Measurements from ENCODE around the gene DTX3. TPM values are rescaled to one million over a fixed set of nuclear protein-coding genes. Genes with fewer than 3 reads are reported as not detected.
A peak's percentile ranks its signal among the peaks of the same experiment; 100 is the strongest.
"Not testable (repeated sequence)": the region's sequence is repeated elsewhere in the genome, so short reads cannot be mapped to it uniquely, and the experiment has no call there.

The DTX3 gene
- polyA plus RNA-seq, 3 donors: 44.4 to 51.8 (median 47.0) TPM

DNA sequence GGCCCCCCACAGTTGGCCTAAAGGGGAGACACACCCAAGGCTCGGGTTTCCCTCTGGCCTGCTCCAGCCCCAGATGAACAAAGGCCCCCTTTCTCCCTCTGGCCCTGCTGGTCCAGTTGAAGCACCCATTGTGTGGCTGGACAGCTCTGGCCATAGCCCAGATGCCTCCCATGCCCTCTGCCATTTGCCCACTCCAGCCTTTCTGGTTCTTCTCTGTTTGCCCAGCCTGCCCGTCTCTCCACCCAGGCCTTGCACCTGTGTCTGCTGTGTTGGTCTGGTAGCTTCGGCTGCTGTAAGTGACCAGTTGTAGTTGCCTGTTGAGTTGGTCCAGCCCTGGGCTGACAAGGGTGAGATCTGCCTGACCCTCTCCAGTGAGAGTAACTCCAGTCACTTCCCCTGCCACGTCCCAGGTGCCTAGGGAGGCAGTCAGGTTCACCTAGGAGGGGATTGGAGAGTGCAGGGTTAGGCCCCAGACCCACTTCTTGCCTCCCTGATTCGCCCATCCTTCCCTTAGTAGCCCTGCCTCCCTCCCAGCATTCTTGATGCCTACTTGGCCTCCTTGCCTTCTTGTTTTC lies 25.4 kb downstream of the DTX3 start:
- no peak for DNase-seq (ENCODE audit: low read depth in 3 of 3, low spot score in 2 of 3)

DNA sequence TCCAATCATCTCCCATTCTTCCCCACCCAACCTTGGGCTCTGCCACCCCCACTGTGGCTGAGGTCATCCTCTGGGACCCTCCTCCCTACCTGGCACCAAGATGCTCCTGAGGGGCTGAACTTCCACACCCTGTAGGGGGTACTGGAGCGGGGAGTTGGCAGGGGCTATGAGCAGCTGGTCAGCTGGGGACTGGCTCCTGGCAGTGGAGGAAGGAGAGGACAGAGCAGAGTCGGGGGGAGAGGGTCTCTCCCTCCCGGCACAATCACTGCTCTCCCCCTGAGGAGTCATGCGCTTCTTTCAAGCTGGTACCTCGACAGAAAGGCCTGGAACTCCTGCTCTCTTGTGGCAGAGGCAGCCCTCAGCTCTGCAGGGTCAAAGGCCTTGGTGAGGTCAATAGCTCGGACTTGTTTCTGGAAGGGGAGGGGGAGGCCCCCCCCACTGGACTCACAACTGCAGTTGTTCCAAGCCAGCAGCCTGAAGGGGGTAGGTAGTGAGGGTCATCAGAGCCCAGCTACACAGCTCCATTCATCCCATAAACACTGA lies 26.3 kb downstream of the DTX3 start:
- DNase-seq (ENCODE audit: low read depth in 3 of 3, low spot score in 2 of 3): no peak

- no peak for DNase-seq (ENCODE audit: low read depth in 3 of 3, low spot score in 2 of 3)
Measured at GRCh38 chr12:57631566-57632072, 27.0 kb downstream of the DTX3 start.

DNA sequence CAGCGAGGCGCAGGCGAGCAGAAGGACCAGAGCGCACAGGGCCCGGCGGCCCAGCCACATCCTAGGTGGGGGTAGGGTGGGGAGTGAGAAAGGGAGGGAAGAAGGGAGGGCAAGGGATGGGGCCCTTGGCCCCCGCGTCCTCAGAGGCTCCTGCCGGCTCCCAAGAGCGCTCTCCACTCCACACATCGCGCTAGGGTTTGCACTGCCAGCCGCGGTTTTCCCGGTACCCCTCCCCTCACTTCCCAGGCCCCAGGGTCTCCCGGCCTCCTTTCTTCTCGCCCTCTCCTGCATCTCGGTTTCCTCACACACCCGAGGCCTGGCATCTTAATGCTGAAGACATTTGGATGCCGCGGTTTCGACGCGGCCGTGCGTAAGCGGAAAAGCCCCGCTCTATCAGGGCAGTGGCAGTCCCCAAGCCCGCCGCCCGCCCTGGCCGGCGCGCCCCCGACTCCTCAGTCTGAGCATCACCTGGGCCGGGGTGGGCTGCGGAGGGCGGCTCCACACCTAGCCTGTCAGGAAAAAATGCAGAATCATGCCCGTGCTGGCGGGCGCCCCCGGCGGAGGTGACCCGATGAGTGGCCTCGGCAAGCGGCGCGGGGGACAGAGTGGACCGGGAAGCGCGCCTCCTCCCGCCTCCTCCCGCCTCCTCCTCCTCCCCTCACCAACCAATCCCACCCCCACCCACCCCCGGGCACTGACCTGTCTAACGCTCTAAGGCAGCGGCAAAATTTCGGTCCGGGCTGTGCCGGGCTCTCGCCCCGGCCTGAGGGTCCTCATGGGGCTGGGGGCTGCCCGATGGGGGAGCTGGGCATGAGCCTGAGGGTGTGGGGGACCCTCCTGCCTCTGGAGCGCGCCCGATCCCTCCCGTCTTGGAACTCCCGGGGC lies 27.7 kb downstream of the DTX3 start:
- DNase-seq (ENCODE audit: low read depth in 3 of 3, low spot score in 2 of 3): no peak

DNA sequence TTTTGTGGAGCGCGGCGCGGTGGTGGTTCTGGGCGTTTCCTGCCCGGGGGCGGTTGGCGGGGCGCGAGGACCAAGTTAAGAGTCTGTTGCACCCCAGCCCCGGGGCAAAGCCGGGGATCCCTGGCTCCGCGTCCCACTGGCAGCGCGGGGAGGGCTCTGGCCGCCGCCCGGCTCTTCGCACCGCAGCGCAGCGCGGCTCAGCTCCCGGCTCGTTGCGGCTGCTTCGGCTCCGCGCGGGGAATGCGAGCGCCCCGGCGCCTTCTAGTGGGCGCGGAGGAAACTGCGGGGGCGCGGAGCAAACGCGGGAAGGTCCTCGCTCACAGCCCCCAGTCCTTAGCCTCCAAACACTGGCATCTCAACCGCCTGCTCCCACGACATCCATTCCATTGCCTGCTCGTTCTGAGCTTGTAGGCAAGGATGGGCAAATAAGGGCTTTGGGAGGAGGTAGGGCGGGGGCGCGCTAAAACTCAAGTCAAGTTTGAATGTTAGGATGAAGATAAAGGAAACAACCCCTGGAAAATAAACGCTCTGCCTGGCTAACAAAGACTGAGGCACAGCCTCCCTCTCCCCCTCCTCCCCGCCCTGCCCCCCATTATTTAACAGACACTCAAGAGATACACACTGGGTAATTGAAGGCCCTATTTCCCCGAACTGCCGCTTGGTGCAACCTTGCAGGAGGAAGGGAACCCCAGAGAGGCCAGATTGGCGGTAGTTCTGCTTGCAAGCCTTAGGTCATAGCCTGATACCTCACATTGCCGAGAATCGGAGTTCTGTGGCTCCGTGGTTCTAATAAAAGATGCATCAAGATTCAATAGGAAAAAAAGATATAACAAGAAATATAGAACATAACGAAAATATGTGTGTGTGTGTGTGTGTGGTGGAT lies 28.6 kb downstream of the DTX3 start, which contains the start of gene B4GALNT1:
Gene B4GALNT1, minus strand, starts transcription at position 244 of the 883 bp plus-strand sequence. CDS start 1,069 bp downstream, outside the sequence.
- DNase-seq (ENCODE audit: low read depth in 3 of 3, low spot score in 2 of 3): peak in 1 of 3 donors; percentile 57

DNA sequence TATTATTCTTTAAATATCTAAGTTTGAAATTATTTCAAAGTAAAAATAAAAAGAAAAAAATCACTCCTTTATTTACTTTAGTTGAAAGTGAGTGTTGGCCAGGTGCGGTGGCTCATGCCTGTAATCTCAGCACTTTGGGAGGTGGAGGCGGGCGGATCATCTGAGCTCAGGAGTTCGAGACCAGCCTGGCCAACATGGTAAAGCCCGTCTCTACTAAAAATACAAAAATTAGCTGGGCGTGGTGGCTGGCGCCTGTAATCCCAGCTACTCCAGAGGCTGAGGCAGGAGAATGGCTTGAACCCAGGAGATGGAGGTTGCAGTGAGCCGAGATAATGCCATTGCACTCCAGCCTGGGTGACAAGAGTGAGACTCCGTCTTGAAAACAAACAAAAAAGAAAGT lies 32.1 kb downstream of the DTX3 start:
- not testable (repeated sequence) for DNase-seq (ENCODE audit: low read depth in 3 of 3, low spot score in 2 of 3)

DNA sequence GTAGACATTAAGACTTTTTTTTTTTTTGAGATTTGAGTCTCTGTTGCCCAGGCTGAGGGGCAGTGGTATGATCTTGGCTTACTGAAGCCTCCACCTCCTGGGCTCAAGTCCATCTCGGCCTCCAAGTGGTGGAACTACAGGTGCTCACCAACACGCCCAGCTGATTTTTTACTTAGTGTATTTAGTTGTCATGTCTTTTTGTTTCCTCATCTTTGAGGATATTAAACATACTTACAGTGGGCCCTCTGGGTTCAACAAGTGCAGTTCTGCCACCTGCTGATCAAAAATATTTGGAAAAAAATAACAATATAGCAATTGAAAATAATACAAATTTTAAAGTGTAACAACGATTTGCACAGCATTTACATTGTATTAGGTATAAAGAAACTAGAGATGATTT lies 32.7 kb downstream of the DTX3 start:
- no peak for DNase-seq (ENCODE audit: low read depth in 3 of 3, low spot score in 2 of 3)

GRCh38 chr12:57638096-57638495 lies 33.5 kb downstream of the DTX3 start:
- DNase-seq (ENCODE audit: low read depth in 3 of 3, low spot score in 2 of 3): no peak

GRCh38 chr12:57640175-57641042 lies 35.8 kb downstream of the DTX3 start:
- no peak for DNase-seq (ENCODE audit: low read depth in 3 of 3, low spot score in 2 of 3)

GRCh38 chr12:57641699-57642442 lies 37.2 kb downstream of the DTX3 start:
- no peak for DNase-seq (ENCODE audit: low read depth in 3 of 3, low spot score in 2 of 3)

- not testable (repeated sequence) for DNase-seq (ENCODE audit: low read depth in 3 of 3, low spot score in 2 of 3)
Measured at GRCh38 chr12:57645990-57646658, 41.5 kb downstream of the DTX3 start.

DNA sequence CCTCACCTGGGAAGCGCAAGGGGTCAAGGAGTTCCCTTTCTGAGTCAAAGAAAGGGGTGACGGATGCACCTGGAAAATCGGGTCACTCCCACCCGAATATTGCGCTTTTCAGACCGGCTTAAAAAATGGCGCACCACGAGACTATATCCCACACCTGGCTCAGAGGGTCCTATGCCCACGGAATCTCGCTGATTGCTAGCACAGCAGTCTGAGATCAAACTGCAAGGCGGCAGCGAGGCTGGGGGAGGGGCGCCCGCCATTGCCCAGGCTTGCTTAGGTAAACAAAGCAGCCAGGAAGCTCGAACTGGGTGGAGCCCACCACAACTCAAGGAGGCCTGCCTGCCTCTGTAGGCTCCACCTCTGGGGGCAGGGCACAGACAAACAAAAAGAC lies 42.0 kb downstream of the DTX3 start:
- not testable (repeated sequence) for DNase-seq (ENCODE audit: low read depth in 3 of 3, low spot score in 2 of 3)

- DNase-seq (ENCODE audit: low read depth in 3 of 3, low spot score in 2 of 3): no peak
Measured at GRCh38 chr12:57654042-57654441, 49.4 kb downstream of the DTX3 start.

DNA sequence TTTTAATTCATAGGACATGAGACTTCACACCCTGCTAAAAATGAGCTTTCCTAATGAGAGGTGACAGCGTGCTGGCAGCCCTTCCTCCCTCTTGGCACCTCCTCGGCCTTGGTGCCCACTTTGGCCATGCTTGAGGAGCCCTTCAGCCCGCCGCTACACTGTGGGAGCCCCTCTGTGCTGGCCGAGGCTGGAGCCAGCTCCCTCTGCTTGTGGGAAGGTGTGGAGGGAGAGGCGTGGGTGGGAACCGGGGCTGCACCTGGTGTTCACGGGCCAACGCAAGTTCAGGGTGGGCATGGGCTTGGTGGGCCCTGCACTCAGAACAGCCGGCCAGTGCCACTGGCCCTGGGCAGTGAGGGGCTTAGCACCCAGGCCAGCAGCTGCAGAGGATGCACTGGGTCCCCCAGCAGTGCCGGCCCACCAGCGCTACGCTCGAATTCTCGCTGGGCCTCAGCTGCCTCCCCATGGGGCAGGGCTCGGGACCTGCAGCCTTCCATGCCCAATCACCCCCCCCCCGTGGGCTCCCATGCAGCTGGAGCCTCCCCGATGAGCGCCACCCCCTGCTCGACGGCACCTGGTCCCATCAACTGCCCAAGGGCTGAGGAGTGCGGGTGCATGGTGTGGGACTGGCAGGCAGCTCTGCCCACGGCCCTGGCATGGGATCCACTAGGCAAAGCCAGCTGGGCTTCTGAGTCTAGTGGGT lies 51.1 kb downstream of the DTX3 start:
- DNase-seq (ENCODE audit: low read depth in 3 of 3, low spot score in 2 of 3): no peak

DNA sequence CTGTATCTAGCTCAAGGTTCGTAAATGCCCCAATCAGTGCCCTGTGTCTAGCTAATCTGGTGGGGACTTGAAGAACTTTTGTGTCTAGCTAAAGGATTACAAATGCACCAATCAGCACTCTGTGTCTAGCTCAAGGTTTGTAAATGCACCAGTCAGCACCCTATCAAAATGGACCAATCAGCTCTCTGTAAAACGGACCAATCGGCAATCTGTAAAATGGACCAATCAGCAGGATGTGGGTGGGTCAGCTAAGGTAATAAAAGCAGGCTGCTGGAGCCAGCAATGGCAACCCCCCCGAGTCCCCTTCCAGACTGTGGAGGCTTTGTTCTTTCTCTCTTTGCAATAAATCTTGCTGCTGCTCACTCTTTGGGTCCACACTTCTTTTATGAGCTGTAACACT lies 51.8 kb downstream of the DTX3 start:
- not testable (repeated sequence) for DNase-seq (ENCODE audit: low read depth in 3 of 3, low spot score in 2 of 3)

DNA sequence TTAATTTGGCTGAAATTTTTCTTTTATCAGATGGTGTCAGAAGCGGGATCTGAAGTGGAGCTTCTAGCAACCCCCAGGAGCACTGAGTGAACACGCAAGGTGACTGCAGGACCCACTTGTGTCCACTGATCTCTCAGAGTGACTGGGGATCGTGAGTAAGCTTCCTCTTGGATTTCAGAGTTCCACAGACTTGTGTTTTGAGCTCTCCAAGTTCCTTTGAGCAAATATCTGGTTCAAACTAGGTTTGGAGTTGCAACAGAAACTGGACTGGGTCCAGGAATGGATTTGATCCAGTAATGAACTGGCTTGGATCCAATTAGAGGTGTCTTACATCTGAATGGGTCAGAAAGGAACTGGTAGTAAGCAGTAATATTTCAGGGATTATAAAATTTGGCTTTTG lies 53.1 kb downstream of the DTX3 start:
- no peak for DNase-seq (ENCODE audit: low read depth in 3 of 3, low spot score in 2 of 3)

DNA sequence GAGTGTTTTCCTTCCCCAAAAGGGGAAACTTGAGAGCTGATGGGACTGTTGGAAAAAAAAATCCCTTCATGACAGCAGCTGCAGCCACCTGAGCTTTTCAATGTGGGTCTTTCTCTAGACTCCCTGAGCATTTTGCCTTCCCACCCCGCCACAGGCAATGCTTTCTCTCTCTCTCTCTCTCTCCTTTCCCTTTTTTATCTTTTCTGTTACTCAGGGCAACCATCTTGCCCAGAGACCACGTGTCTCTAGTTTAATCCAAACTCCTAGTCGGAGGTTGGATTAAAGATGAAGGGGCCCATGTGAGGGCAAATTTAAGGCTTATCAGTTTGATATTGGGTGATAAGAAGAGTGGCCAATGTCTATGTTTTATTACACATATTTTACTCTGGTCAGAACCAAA lies 54.3 kb downstream of the DTX3 start:
- no peak for DNase-seq (ENCODE audit: low read depth in 3 of 3, low spot score in 2 of 3)

Measured in right renal cortex interstitium (tissue), 3 donors.